Measurements from ENCODE around the gene SYNM.

SYNM gene

DNA sequence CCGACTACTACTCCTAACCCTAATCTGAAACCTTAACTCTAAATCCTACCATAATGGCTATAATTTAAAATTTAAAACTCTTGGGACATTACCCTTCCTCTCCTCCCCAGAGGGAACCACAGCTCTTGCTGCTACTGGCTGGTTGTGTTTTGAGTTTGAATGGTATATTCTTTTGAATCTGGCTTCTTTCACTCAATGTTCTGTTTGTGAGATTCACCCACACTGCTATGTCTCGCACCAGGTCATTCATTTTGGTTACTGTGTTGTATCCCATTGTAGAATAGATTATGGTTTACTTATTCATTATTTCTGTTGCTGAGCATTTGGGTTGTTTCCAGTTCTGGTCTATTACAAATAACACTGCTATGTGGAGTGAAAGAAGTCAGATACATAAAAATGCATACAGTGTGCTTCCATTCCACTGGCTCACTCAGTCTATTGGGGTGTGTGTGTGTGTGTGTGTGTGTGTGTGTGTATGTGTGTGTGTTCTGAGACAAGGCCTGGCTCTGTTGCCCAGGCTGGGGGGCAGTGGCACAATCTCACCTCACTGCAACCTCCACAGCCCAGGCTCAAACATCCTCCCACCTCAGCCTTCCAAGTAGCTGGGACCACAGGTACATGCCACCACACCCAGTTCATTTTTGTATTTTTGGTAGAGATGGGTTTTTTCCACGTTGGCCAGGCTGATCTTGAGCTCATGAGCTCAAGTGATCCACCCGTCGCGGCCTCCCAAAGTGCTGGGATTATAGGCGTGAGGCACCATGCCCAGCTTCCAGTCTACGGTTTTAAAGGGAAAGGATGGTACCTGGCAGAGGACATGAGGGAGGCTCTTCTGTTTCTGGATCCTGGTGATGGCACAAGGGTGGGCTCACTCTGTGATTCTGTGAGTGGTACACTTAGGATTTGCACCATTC, 19.2 kb upstream of the SYNM start:
- Histone ChIP-seq H3K4me3 (ENCODE audit: low read depth, low read length) (no peak overlapping the region), H3K27me3 (ENCODE audit: control insufficient read depth, insufficient read depth, low read length) (no peaks in the 10 kb centered on the region), H3K36me3 (ENCODE audit: control insufficient read depth, insufficient read depth, low read length) (no peaks in the 10 kb centered on the region), H3K9ac (ENCODE audit: low read depth, low read length) (no peak overlapping the region), H3K9me3 (ENCODE audit: control insufficient read depth, insufficient read depth, low read length) (peaks cover 4% of the 10 kb centered on the region), H3K4me1 (ENCODE audit: control insufficient read depth, insufficient read depth, low read length) (peaks cover 4% of the 10 kb centered on the region), H3K27ac (ENCODE audit: low read depth, low read length) (no peak overlapping the region)

DNA sequence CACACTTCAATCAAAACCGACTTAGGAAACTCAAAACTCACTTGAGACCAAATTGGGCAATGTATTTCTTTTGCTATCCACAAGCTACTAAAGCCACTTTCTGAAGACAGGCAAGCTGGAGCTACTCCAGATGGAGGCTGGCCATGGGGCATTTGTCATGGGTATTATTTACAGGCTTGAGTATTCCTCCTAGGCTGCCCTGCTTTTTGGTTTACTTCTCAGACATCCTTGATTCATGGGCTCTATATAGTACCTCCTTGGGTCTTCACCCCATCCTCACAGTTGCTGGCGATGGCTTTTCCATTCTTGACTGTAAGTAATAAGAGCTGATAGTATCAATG, 18.6 kb upstream of the SYNM start:
- no peaks in the 10 kb centered on the region for H3K36me3 ChIP-seq (ENCODE audit: control insufficient read depth, insufficient read depth, low read length)
- H3K27ac ChIP-seq (ENCODE audit: low read depth, low read length): no peak overlapping the region
- H3K4me1 ChIP-seq (ENCODE audit: control insufficient read depth, insufficient read depth, low read length): peaks cover 8% of the 10 kb centered on the region
- H3K9me3 ChIP-seq (ENCODE audit: control insufficient read depth, insufficient read depth, low read length): peaks cover 4% of the 10 kb centered on the region
- H3K27me3 ChIP-seq (ENCODE audit: control insufficient read depth, insufficient read depth, low read length): no peaks in the 10 kb centered on the region
- no peak overlapping the region for H3K4me3 ChIP-seq (ENCODE audit: low read depth, low read length)
- H3K9ac ChIP-seq (ENCODE audit: low read depth, low read length): no peak overlapping the region

DNA sequence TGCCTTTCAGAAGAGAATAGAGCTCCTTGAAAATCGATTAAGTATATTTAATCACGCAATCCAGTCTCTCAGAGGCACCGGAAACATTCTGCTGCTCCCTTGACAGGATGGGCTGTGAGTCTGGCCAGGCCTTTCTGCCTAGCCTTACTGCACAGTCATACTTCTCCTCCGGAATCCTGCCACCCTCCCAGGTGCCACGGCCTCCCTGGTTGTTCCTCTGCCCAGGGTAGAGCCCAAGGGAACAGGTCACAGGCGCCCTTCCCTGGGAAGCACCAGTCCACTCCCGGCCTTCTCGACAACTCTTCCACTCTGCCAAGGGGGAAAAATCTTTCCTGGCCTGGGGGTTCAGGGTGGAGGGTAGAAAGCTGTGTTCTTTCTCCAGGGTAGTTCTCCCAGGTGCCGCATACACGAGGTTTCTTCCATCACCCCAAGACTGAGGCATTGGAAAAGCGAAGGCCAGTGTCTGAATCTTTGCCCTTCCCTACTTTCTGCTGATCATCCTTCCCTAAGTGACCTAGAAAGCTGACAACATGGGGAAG, 17.4 kb upstream of the SYNM start:
- H3K27me3 ChIP-seq (ENCODE audit: control insufficient read depth, insufficient read depth, low read length): no peaks in the 10 kb centered on the region
- peaks cover 4% of the 10 kb centered on the region for H3K9me3 ChIP-seq (ENCODE audit: control insufficient read depth, insufficient read depth, low read length)
- H3K27ac ChIP-seq (ENCODE audit: low read depth, low read length): no peak overlapping the region
- H3K9ac ChIP-seq (ENCODE audit: low read depth, low read length): no peak overlapping the region
- peaks cover 8% of the 10 kb centered on the region for H3K4me1 ChIP-seq (ENCODE audit: control insufficient read depth, insufficient read depth, low read length)
- H3K36me3 ChIP-seq (ENCODE audit: control insufficient read depth, insufficient read depth, low read length): no peaks in the 10 kb centered on the region
- no peak overlapping the region for H3K4me3 ChIP-seq (ENCODE audit: low read depth, low read length)

DNA sequence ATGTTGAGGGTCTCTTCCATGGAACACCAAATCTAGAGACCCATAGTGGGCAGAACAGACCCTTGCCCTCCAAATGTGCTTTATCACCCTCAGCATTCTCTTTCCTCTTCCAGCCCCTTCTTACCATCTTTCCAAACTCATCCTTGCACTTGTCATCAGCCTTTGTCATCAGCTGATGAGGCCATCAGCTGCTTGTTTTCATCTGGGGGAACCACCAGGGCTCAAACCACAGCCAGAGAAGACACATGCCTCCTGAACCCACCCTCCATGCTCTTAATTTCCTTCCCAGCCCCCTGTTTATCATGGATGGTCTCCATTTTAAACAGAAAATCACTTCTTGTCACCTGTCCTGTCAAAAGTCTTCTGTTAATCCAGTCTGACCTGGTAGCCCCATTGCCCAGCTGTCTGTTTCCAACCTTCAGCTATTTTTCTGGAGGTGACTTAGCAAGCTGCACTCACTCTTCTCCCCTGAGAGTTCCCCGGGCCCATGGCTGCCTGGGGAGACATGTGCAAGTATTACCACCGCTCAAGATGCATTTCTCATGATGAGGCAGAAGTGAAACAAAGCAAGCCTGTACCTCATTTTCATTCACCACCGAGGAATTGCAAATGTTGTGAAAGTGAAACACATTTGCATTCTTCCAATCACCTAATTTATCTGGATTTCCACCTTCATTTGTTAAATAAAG, 14.7 kb upstream of the SYNM start:
- no peak overlapping the region for H3K9ac ChIP-seq (ENCODE audit: low read depth, low read length)
- H3K27me3 ChIP-seq (ENCODE audit: control insufficient read depth, insufficient read depth, low read length): no peaks in the 10 kb centered on the region
- H3K4me1 ChIP-seq (ENCODE audit: control insufficient read depth, insufficient read depth, low read length): peaks cover 8% of the 10 kb centered on the region
- no peaks in the 10 kb centered on the region for H3K9me3 ChIP-seq (ENCODE audit: control insufficient read depth, insufficient read depth, low read length)
- no peak overlapping the region for H3K4me3 ChIP-seq (ENCODE audit: low read depth, low read length)
- H3K27ac ChIP-seq (ENCODE audit: low read depth, low read length): no peak overlapping the region
- no peaks in the 10 kb centered on the region for H3K36me3 ChIP-seq (ENCODE audit: control insufficient read depth, insufficient read depth, low read length)

DNA sequence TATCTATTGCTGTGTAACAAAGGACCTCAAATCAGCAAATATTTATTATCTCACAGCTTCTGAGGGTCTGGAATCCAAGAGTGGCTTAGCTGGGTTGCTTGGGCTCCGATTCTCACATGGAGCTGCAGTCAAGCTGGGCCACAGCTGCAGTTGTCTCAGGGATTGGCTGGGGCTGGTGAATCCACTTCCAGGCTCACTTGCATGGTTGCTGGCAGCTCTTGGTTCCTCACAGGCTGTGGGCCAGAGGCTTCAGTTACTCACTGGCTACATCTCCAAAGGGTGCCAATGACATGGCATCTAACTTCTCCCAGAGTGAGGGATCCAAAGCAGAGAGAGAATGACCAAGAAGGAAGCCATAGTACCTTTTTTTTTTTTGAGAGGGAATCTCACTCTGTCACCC, 13.9 kb upstream of the SYNM start:
- Histone ChIP-seq H3K9ac (ENCODE audit: low read depth, low read length) (no peak overlapping the region), H3K4me1 (ENCODE audit: control insufficient read depth, insufficient read depth, low read length) (peaks cover 8% of the 10 kb centered on the region), H3K27ac (ENCODE audit: low read depth, low read length) (no peak overlapping the region), H3K4me3 (ENCODE audit: low read depth, low read length) (no peak overlapping the region), H3K36me3 (ENCODE audit: control insufficient read depth, insufficient read depth, low read length) (no peaks in the 10 kb centered on the region), H3K9me3 (ENCODE audit: control insufficient read depth, insufficient read depth, low read length) (no peaks in the 10 kb centered on the region), H3K27me3 (ENCODE audit: control insufficient read depth, insufficient read depth, low read length) (no peaks in the 10 kb centered on the region)

DNA sequence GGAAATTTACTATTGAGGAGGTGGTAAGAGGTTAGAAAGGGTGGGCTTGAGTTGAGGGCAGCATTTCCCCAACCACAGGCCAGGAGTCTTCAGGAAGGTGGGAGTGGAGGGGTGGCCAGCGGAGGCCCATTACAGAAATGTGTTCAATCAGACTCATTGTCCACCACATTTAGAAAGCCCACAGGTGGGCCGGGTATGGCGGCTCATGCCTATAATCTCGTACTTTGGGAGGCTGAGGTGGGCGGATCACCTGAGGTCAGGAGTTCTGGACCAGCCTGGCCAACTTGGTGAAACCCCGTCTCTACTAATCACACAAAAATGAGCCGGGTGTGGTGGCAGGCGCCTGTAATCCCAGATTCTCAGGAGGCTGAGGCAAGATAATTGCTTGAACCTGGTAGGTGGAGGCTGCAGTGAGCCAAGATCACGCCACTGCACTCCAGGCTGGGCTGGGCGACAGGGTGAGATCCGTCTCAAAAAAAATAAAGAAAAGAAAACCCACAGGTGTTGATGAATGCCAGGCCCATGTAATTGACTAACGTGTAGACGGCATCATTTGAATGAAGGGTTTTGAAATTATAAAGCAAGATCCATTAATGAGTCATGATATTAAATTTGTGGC, 12.2 kb upstream of the SYNM start:
- Histone ChIP-seq H3K4me1 (ENCODE audit: control insufficient read depth, insufficient read depth, low read length) (peaks cover 8% of the 10 kb centered on the region), H3K9ac (ENCODE audit: low read depth, low read length) (no peak overlapping the region)

DNA sequence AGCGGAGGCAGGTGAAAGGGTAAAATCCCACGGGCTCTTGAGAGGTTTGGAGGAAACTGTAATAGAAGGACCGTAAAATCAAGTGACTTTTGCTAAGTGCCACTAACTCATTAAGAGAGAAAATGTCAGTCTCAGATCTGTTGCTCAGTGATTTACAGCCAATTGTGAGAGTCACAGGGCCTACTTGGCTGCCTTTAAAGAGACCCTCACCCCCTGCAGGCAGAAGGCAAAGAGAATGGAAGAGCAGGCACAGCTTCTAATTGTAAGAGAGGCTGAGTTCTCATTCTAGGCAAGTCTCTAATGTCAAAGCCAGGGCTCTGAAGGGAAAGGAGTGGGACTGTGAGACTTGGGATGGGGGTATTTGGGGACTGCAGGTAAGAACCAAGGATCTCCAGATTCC, 9.3 kb upstream of the SYNM start:
- Histone ChIP-seq H3K36me3 (ENCODE audit: control insufficient read depth, insufficient read depth, low read length) (no peaks in the 10 kb centered on the region), H3K27me3 (ENCODE audit: control insufficient read depth, insufficient read depth, low read length) (peaks cover 24% of the 10 kb centered on the region), H3K27ac (ENCODE audit: low read depth, low read length) (no peak overlapping the region), H3K9ac (ENCODE audit: low read depth, low read length) (no peak overlapping the region), H3K4me1 (ENCODE audit: control insufficient read depth, insufficient read depth, low read length) (peaks cover 4% of the 10 kb centered on the region), H3K4me3 (ENCODE audit: low read depth, low read length) (no peak overlapping the region), H3K9me3 (ENCODE audit: control insufficient read depth, insufficient read depth, low read length) (no peaks in the 10 kb centered on the region)

More for the DNA sequence above, 12.2 kb upstream of the SYNM start:
- H3K9me3 ChIP-seq (ENCODE audit: control insufficient read depth, insufficient read depth, low read length): no peaks in the 10 kb centered on the region
- H3K27ac ChIP-seq (ENCODE audit: low read depth, low read length): no peak overlapping the region
- H3K27me3 ChIP-seq (ENCODE audit: control insufficient read depth, insufficient read depth, low read length): peaks cover 3% of the 10 kb centered on the region; the same call in 1 of the 2 replicates
- no peaks in the 10 kb centered on the region for H3K36me3 ChIP-seq (ENCODE audit: control insufficient read depth, insufficient read depth, low read length)
- H3K4me3 ChIP-seq (ENCODE audit: low read depth, low read length): no peak overlapping the region

DNA sequence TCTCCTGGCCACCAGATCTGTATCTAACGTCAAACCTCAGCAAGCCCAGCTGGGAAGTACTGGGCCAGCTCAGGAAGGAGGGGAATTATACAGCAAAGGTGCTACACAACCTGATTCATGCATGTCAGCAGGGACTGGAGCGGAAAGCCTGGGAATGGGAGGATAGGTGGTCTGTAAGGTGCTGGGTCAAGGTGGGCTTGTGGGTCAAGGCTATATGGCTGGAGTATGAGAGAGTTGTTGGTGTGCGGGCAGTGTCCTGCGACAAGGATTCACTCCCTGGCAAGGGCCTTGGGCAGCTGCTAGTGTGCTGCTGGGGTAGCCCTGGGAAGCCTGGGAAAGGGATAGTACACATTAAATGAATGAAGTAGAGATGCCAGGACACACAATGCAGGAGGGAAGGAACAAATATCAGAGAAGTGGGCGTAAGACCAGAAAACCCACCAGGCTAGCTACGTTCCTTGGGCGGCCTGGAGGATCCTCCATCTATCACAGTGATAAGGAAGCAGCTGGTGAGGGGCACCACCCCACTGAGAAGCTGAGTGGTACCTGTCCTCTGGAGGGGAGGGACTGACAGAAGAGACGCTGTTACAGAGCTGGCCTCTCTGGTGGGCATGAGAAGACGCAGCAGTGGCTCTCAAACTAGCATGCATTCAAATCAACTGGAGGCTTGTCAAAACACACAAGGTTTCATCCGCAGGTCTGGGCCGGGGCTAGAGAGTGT, 8.5 kb upstream of the SYNM start:
- H3K27me3 ChIP-seq (ENCODE audit: control insufficient read depth, insufficient read depth, low read length): peaks cover 30% of the 10 kb centered on the region
- no peaks in the 10 kb centered on the region for H3K9me3 ChIP-seq (ENCODE audit: control insufficient read depth, insufficient read depth, low read length)

DNA sequence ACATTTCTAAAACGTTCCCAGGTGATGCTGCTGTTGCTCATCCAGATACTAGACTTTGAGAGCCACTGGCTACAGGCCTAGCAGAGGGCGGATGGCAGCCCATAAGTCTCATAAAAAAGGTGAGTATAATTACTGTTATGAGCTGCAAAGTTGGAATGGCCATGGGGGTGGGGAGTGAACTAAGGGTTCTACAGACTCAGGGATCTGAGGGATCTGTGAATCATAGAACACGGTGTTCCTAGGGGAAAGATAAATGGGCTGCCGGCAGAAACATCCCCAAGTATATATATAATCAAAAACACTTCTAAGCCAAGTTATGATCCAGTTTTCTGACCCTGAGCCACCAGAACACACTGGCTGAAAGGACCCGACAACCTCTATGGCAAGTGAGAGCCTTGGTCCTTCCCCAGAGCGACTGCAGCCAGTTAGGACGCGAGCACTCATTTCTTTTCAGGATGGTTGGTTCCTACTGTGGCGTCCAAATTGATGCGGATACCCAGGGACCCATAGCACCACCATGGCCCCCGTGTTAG, 7.9 kb upstream of the SYNM start:
- Histone ChIP-seq H3K4me1 (ENCODE audit: control insufficient read depth, insufficient read depth, low read length) (no peaks in the 10 kb centered on the region), H3K36me3 (ENCODE audit: control insufficient read depth, insufficient read depth, low read length) (no peaks in the 10 kb centered on the region), H3K4me3 (ENCODE audit: low read depth, low read length) (no peak overlapping the region), H3K27ac (ENCODE audit: low read depth, low read length) (no peak overlapping the region), H3K9ac (ENCODE audit: low read depth, low read length) (no peak overlapping the region), H3K27me3 (ENCODE audit: control insufficient read depth, insufficient read depth, low read length) (peaks cover 37% of the 10 kb centered on the region), H3K9me3 (ENCODE audit: control insufficient read depth, insufficient read depth, low read length) (no peaks in the 10 kb centered on the region)

More for the DNA sequence above, 8.5 kb upstream of the SYNM start:
- Histone ChIP-seq H3K9ac (ENCODE audit: low read depth, low read length) (no peak overlapping the region), H3K27ac (ENCODE audit: low read depth, low read length) (no peak overlapping the region), H3K4me3 (ENCODE audit: low read depth, low read length) (no peak overlapping the region), H3K4me1 (ENCODE audit: control insufficient read depth, insufficient read depth, low read length) (no peaks in the 10 kb centered on the region), H3K36me3 (ENCODE audit: control insufficient read depth, insufficient read depth, low read length) (no peaks in the 10 kb centered on the region)

Data from HUES48 (cell line).